ENCODE measurements around the gene ERN1.

DNA sequence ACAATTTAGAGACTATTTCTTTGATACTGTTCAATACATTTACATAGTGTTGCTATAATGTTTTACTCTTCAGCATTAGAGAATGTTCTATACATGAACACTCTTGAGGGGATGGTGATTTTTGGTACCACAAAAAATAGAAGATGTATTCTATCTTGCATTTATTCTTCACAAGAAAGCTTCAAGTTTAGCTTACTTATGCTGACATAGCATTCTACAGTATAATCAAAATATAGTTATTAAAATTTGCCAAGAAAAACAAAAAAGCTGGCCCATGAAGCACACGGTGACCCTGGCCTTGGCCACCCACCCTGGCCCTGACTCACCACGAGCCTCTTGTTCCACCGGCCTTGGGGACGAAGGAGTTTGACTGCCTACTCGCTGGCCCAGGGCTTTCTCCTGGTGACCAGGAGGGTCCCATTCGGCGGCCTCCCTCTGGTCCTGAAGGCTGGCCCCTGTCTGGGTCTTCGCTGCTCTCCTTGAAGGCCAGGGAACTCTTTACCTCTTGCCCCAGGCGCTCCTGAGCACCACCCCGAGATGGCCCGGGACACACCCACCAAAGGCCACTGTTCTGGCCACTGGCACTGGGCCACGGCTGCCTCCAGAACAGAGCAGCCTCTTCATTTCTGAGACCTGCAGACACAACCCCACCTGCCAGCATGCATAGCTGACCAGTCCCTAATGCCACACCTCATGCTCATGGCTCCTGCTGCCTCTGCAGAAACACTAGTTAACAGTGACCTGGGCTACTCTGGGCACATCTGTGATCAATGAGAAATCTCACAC, 87.1 kb downstream of the ERN1 start:
- TF ChIP-seq CTCF (IDR thresholded peaks at IDR 0.05; ENCODE audit: low read length), result no peak
- no peak for TF ChIP-seq EZH2phosphoT487 (IDR thresholded peaks at IDR 0.05; ENCODE audit: low read length)
- TF ChIP-seq EZH2 (optimal IDR thresholded peaks at IDR 0.05; ENCODE audit: low read depth, low read length), result no peak
